HG03469 (cell line): Measurements from ENCODE around the gene FCMR.

Experiments
- ATAC-seq: cut with Tn5 transposase; IDR thresholded peaks from one replicate; pipeline ENCODE4 v1.9.1; 2021; ENCODE audit warnings: mild to moderate bottlenecking, moderate library complexity, moderate number of reproducible peaks; ENCODE audit not compliant: unreplicated experiment

Gene FCMR

GRCh38 chr1:206921772-206922265 is at the start of gene FCMR:
FCMR (minus strand) TSS chr1:206921941; CDS start chr1:206921854, 87 bp downstream.
- ATAC-seq: no peak

- ATAC-seq: no peak
These were observed 49.4 kb upstream of the FCMR start for GRCh38 chr1:206971029-206971655.

GRCh38 chr1:206970446-206970845 is 48.7 kb upstream of the FCMR start, which contains the start of gene FCAMR:
FCAMR (minus strand) TSS chr1:206970460; CDS start chr1:206970125, 335 bp downstream.
- ATAC-seq: no peak

- no peak for ATAC-seq
These were observed 47.3 kb upstream of the FCMR start for GRCh38 chr1:206969090-206969489.

GRCh38 chr1:206967096-206967849 is 45.5 kb upstream of the FCMR start:
- peak; percentile 51 for ATAC-seq

- ATAC-seq: no peak
These were observed 44.0 kb upstream of the FCMR start for GRCh38 chr1:206965781-206966180.

GRCh38 chr1:206963740-206964139 is 42.0 kb upstream of the FCMR start:
- no peak for ATAC-seq

GRCh38 chr1:206963119-206963712 is 41.5 kb upstream of the FCMR start:
- ATAC-seq: no peak

- ATAC-seq: no peak
These were observed 40.5 kb upstream of the FCMR start for GRCh38 chr1:206962272-206962671.

GRCh38 chr1:206961668-206962067 is 39.9 kb upstream of the FCMR start:
- no peak for ATAC-seq

GRCh38 chr1:206960676-206961386 is 39.1 kb upstream of the FCMR start:
- no peak for ATAC-seq

- no peak for ATAC-seq
These were observed 36.4 kb upstream of the FCMR start for GRCh38 chr1:206958144-206958543.

- no peak for ATAC-seq
These were observed 35.9 kb upstream of the FCMR start for GRCh38 chr1:206957639-206958038.

GRCh38 chr1:206955476-206956451 is 34.0 kb upstream of the FCMR start:
- no peak for ATAC-seq

GRCh38 chr1:206954459-206955342 is 33.0 kb upstream of the FCMR start:
- no peak for ATAC-seq

GRCh38 chr1:206953626-206954025 is 31.9 kb upstream of the FCMR start:
- no peak for ATAC-seq

GRCh38 chr1:206953126-206953525 is 31.4 kb upstream of the FCMR start:
- no peak for ATAC-seq

- ATAC-seq: no peak
These were observed 30.4 kb upstream of the FCMR start for GRCh38 chr1:206952171-206952570.
